ENCODE measurements around the gene RASGEF1C.

- no peak for TF ChIP-seq CTCF (conservative IDR thresholded peaks at IDR 0.05; ENCODE audit: low read length)
- no peak for TF ChIP-seq EZH2phosphoT487 (IDR thresholded peaks at IDR 0.05; ENCODE audit: borderline replicate concordance)
Observed at GRCh38 chr5:180187767-180188166, 21.2 kb downstream of the RASGEF1C start.
